GM19397 (cell line): ENCODE data around the gene OTOF.
"Not testable (repeated sequence)": the region's sequence is repeated elsewhere in the genome, so short reads cannot be mapped to it uniquely, and the experiment has no call there.

Source experiments
- ATAC-seq: cut with Tn5 transposase; IDR thresholded peaks from one replicate; pipeline ENCODE4 v1.9.1; 2021; ENCODE audit warnings: mild to moderate bottlenecking, moderate library complexity; ENCODE audit not compliant: unreplicated experiment

OTOF gene

GRCh38 chr2:26481706-26482105 lies 3.8 kb upstream of the OTOF start:
- no peak for ATAC-seq

GRCh38 chr2:26480566-26481423 lies 2.9 kb upstream of the OTOF start:
- no peak for ATAC-seq

GRCh38 chr2:26479789-26480565 lies 2.1 kb upstream of the OTOF start:
- ATAC-seq: no peak

- no peak for ATAC-seq
Measured at GRCh38 chr2:26479131-26479788, 1.3 kb upstream of the OTOF start.

- no peak for ATAC-seq
Measured at GRCh38 chr2:26478366-26478765, 442 bp upstream of the OTOF start.

GRCh38 chr2:26477126-26477910 lies 606 bp downstream of the OTOF start:
- ATAC-seq: no peak

DNA sequence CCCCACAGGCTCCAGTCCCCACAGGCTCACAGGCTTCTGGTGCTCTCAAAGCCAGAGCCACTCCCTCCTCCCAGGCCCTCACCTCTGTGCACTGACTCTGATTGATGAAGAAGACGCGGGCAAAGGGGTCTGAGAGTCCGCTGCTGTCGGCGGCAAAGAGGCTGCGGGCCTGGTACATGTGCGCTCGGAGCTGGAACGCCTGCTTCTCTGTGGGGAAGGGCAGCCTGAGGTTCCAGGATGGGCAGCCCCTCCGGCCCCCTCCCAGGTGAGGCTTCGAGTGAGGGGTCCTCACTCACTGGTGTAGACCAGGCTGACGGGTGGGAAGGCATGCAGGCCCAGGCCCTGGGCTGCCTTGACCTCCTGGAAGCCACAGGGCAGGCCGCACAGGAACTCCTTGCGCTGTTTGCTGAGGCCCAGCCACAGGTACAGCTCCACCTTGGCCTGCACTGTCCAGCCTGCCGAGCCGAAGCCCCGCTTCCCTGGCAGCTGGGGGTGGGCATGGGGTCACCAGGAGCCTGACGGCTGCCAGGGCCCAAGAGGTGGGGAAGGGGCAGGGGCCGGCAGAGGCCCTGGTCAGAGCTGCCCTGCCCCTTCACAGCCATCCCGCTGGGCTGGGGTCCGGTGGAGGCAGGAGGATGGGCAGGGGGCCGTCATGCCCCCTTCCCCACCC lies 2.0 kb downstream of the OTOF start:
- ATAC-seq: no peak

DNA sequence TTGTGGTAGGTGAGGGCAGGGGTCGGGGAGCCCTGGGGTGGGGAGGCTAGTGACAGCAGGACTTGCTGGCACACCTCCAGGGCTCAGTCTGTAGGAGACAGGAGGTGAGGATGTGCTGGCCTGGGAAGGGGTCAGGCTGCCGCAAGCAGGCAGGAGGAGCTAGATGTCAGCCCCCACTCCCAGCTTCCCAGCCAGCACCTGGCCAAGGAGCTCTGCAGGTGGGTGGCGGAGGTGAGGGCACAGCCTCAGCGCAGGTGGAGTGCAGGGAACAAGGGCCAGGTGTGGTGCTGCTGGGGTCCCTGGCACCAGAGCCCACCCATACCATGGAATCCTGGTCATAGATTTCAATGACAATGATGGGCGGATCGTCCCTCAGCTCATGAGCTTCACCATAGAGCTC lies 2.9 kb downstream of the OTOF start:
- ATAC-seq: no peak

DNA sequence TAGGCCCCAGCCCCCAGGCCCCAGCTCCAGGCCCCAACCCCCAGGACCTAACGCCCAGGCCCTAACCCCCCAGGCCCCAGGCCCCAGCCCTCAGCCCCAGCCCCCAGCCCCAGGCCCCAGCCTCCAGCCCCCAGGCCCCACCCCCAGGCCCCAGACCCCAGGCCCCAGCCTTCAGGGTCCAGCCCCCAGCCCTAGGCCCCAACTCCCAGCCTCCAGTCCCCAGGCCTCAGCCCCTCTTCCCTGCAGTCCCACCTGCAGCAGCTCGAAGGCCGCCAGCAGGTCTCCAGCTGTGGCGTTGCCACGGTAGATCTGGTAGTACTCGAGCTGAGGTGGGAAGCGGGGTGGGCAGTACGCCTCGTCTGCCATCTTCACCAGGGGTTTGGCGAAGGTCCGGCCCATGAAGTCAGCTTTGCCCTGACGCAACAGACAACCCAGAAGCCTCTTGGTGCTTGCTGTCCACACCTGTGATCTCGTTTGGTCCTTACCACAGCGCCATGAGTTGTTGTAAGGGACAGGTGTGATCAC lies 3.6 kb downstream of the OTOF start:
- ATAC-seq: no peak

- no peak for ATAC-seq
Measured at GRCh38 chr2:26473796-26474195, 4.1 kb downstream of the OTOF start.

DNA sequence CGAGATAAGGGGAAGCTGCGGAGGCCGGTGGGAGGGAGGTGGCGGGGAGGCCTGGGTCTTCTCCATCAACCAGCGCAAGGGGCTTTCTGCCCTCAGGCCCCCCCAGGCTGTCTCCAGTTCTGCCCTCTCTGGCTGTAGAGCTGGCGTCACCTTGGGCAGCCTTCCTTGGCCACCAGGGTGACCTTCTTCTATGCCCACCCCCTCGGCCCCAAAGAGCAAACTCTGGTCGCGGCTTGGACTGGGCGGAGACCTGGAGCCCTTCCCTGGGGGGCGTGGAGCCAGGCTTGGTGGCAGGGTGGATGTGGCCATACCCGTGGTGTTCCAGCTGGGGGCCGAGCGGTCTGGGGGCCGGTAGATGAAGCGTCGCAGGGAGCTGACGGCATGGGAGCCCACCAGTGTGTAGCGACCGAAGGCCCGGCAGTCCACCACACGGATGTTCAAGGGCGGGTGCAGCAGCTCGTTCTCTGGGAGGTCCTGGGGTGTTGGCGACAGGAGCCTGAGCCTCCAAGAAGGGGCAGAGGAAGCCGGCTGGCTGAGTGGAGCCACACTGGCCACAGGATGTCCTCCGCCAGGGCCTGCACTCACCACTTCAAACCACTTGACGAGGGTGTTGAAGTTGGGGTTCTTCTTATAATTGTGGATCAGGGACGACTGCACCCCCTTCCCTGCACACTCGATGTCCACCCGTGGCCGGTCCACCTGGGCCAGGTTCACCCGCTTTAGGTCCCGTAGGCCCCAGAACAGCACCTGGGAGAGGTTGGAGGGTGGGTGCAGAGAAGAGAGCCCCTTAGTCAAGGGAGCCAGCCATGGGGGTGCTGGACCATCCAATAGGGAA lies 4.9 kb downstream of the OTOF start:
- no peak for ATAC-seq

DNA sequence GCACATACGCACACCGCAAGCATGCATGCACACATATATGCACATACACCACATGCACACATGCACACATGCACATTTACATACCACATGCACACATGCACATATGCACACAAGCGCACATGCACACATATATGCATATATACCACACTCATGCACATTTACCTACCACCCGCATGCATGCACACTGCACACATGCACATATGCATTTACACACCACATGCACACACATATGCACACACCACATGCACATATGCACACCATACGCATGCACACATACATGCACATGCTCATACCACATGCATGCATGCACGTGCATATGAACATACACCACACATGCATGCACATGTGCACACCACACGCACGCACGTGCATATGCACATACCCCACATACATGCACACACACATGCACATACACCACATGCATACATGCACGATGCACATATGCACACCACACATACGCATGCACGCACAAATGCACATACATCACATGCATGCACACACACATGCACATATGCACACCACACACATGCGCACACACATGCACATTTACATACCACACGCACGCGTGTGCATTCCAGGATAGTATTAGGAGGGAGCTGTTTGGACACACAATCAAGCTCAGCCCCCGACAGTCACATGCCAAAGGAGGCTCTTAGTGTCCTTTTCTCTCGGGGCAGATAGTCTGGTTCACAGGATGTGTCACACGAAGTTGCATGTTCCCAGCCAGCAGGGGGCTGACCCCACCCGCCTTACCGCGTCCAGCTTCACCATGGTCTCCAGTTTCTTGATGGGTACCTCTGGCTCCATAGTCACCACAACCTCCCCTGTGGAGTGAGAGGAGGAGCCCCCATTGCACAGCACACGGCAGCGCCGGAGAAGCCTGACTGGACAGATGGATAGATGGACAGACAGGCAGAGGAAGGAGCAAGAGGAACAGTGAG lies 5.9 kb downstream of the OTOF start:
- ATAC-seq: no peak

DNA sequence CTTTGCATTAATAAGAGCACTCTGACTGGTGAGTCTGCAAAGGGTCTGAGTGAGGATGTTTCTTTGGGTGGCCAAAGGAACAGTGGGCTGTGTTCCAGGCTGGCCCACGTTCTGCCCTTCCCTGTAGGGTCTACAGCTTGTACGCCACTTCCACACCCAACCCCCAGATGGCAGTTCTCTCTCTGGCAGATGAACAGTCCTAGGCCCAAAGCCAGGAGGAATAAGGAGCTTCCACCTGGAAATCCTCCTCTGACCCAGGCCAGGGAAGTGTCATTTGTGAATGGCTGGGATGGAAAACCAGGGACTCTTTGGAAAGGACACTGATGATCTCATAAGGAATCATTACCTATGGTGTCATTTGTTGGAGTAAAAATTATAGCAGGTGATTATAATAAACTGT lies 6.6 kb downstream of the OTOF start:
- no peak for ATAC-seq

- no peak for ATAC-seq
Measured at GRCh38 chr2:26470601-26471260, 7.2 kb downstream of the OTOF start.

DNA sequence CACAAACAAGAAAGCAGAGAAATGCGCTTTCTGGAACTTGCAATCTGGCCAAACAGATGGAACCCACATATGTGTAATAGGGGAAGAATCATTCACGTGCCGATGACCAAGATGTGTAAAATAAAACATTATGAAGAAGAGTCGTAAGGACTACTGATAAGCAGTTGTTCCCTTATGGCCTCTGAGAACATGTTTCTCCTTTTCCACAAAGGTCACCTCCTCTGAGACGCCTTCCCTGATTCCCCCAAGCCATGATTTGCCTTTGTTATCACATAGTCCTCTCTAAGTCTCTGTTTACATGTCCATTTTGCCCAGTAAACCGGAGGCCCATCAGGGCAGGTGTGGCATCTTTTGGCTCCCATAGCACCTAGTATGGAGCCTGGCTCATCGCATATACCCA lies 8.0 kb downstream of the OTOF start:
- no peak for ATAC-seq

DNA sequence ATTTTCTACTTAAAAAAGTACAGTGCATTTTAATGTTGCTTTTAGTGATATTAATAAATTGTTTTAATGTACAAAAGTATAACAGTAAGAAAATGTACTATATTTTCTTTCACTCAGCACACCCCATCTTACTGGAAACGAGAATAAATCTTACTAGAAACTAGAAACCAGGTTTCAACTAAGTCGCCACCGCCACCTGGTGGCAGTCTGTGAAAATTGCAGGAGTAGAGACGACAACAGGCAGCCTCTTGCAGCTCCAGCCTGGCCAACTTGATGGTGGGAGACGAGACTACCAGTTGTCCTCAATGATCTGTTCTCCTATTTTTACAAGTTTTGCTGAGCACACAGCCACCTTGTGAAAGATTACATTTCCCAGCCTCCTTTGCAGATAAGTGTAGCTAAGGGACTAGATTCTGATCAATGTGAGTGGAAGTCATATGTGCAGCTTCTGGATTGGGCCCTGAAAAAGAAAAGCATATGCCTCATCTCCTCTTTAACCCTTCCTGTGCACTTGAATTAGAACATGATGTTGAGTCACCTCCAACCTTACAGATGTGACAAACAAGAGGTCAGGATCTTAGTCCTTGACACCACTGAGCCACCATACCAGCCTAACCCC lies 8.7 kb downstream of the OTOF start:
- ATAC-seq: no peak

DNA sequence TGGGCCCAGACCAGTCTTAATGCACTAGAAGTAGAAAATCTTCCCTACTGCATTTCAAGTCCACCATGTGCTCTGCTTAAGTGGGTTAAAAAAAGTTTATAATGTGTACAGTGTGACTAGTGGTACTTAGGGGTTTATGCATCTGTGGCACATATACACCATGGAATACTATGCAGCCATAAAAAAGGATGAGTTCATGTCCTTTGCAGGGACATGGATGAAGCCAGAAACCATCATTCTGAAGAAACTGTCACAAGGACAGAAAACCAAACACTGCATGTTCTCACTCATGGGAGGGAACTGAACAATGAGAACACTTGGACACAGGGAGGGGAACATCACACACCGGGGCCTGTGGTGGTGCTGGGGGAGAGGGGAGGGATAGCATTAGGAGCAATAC lies 9.4 kb downstream of the OTOF start:
- not testable (repeated sequence) for ATAC-seq
